H1 (cell line): ENCODE data around the gene TSHR. TPM values are rescaled to one million over a fixed set of nuclear protein-coding genes. Genes with fewer than 3 reads are reported as not detected.

ENCODE experiments used
- CTCF ChIA-PET: fragments of 300-600 bp; sonication (Branson Sonifier 250); formaldehyde crosslinking; loops from one replicate; lab custom pipeline; 2021; ENCODE audit not compliant: partially characterized antibody; lab: Charles Lee
- POLR2A ChIA-PET: fragments of 300-600 bp; sonication (Branson Sonifier 250); formaldehyde crosslinking; loops from one replicate; lab custom pipeline; 2021; ENCODE audit warnings: inconsistent platforms; ENCODE audit not compliant: partially characterized antibody; lab: Charles Lee
- DNase-seq, 2 experiments: peaks; one replicate each; pipeline versions ENCODE4 v3.0.0 to v3.0.0-alpha.2; 2010 to 2022; ENCODE audit warnings: low spot score in 2 of 2, low read depth in 1 of 2, mixed read lengths in 1 of 2
- FAIRE-seq: peaks from 2 replicates; lab custom pipeline; 2011; peaks lifted over from hg19 to GRCh38; lab: Jason Lieb, UNC
- H2AFZ ChIP-seq: 2 replicates; pipeline ENCODE4 v1.8.1; 2012; ENCODE audit warnings: low read length, inconsistent platforms
- H2AK5ac ChIP-seq: 2 replicates; pipeline ENCODE4 v1.6.1; 2013; ENCODE audit warnings: low read depth, low read length
- H2BK120ac ChIP-seq: replicated peaks from 2 replicates; pipeline ENCODE3; 2013; ENCODE audit warnings: low read depth, low read length, inconsistent platforms
- H2BK12ac ChIP-seq: 2 replicates; pipeline ENCODE4 v1.6.1; 2013; ENCODE audit warnings: low read depth, low read length
- H2BK15ac ChIP-seq: 2 replicates; pipeline ENCODE4 v1.6.1; 2013; ENCODE audit warnings: low read length
- H2BK20ac ChIP-seq: 2 replicates; pipeline ENCODE4 v1.6.1; 2013; ENCODE audit warnings: low read length
- H2BK5ac ChIP-seq: 2 replicates; pipeline ENCODE4 v1.6.1; 2013; ENCODE audit warnings: low read depth, low read length
- H3K14ac ChIP-seq: 2 replicates; pipeline ENCODE4 v1.6.1; 2013; ENCODE audit warnings: inconsistent platforms; ENCODE audit not compliant: insufficient read length
- H3K18ac ChIP-seq: 2 replicates; pipeline ENCODE4 v1.6.1; 2013; ENCODE audit warnings: low read length; ENCODE audit errors: extremely low read depth
- H3K23ac ChIP-seq: 2 replicates; pipeline ENCODE4 v1.6.1; 2013; ENCODE audit warnings: inconsistent platforms; ENCODE audit not compliant: insufficient read length
- H3K23me2 ChIP-seq: 2 replicates; pipeline ENCODE4 v1.6.1; 2013; ENCODE audit warnings: low read depth, low read length
- H3K27ac ChIP-seq: 2 replicates; pipeline ENCODE4 v1.6.1; 2011; ENCODE audit warnings: low read depth, low read length, inconsistent platforms
- H3K27me3 ChIP-seq, 4 experiments: replicated peaks in 1 of 4; 1 replicate in 1 of 4; 2 replicates in 3 of 4; pipeline versions ENCODE4 v1.6.1 to v1.8.1; 2011 to 2013; ENCODE audit warnings: low read length in 3 of 4, mild to moderate bottlenecking in 3 of 4, inconsistent platforms in 2 of 4, mixed read lengths in 2 of 4, moderate library complexity in 1 of 4; ENCODE audit not compliant: control insufficient read depth in 3 of 4, insufficient read depth in 3 of 4; ENCODE audit errors: extremely low read depth in 1 of 4
- H3K36me3 ChIP-seq, 4 experiments: 2 replicates each; pipeline versions ENCODE4 v1.6.1 to v1.8.1; 2011 to 2013; ENCODE audit warnings: mild to moderate bottlenecking in 4 of 4, low read length in 3 of 4, moderate library complexity in 2 of 4, control low read depth in 1 of 4, inconsistent platforms in 1 of 4; ENCODE audit not compliant: insufficient read depth in 4 of 4, control insufficient read depth in 2 of 4
- H3K4ac ChIP-seq: replicated peaks from 2 replicates; pipeline ENCODE3; 2013; ENCODE audit warnings: low read length, low read depth, mixed read lengths, inconsistent platforms; ENCODE audit not compliant: insufficient read length
- H3K4me1 ChIP-seq, 4 experiments: replicated peaks in 1 of 4; 1 replicate in 1 of 4; 2 replicates in 3 of 4; pipeline versions ENCODE4 v1.6.1 to v1.8.1; 2011 to 2013; ENCODE audit warnings: low read length in 3 of 4, inconsistent platforms in 2 of 4, mixed read lengths in 1 of 4; ENCODE audit not compliant: insufficient read depth in 4 of 4, control insufficient read depth in 3 of 4
- H3K4me2 ChIP-seq, 2 experiments: 2 replicates each; pipeline versions ENCODE4 v1.6.1 to v1.8.1; 2011 to 2013; ENCODE audit warnings: low read depth in 2 of 2, low read length in 2 of 2, control low read depth in 1 of 2, inconsistent platforms in 1 of 2, mild to moderate bottlenecking in 1 of 2; ENCODE audit not compliant: insufficient read depth in 1 of 2
- H3K4me3 ChIP-seq, 4 experiments: fragments of 200-600, 300-600 bp in 1 of 4; sonication (generic), shearing (Covaris generic), sonication (Bioruptor Twin) in 1 of 4; 2 replicates each; pipeline versions ENCODE4 v1.5.1 to v1.8.1; 2011 to 2016; ENCODE audit warnings: low read length in 4 of 4, low read depth in 3 of 4, control low read depth in 2 of 4, inconsistent platforms in 2 of 4, mild to moderate bottlenecking in 2 of 4, mixed read lengths in 1 of 4, moderate library complexity in 1 of 4; ENCODE audit not compliant: insufficient read depth in 2 of 4; ENCODE audit errors: extremely low read depth in 1 of 4
- H3K56ac ChIP-seq: replicated peaks from 2 replicates; pipeline ENCODE3; 2013; ENCODE audit warnings: low read depth, mild to moderate bottlenecking, mixed read lengths, low read length, inconsistent platforms; ENCODE audit not compliant: insufficient read length
- H3K79me1 ChIP-seq: 2 replicates; pipeline ENCODE4 v1.6.1; 2013; ENCODE audit warnings: low read depth, low read length, control low read depth
- H3K79me2 ChIP-seq, 2 experiments: 2 replicates each; pipeline versions ENCODE4 v1.6.1 to v1.8.1; 2012 to 2013; ENCODE audit warnings: low read length in 2 of 2, mild to moderate bottlenecking in 2 of 2, inconsistent platforms in 1 of 2; ENCODE audit not compliant: insufficient read depth in 2 of 2, control insufficient read depth in 1 of 2
- H3K9ac ChIP-seq, 4 experiments: replicated peaks in 1 of 4; 1 replicate in 1 of 4; 2 replicates in 3 of 4; pipeline versions ENCODE4 v1.6.1 to v1.8.1; 2011 to 2013; ENCODE audit warnings: low read depth in 3 of 4, low read length in 3 of 4, control low read depth in 2 of 4, mild to moderate bottlenecking in 2 of 4, moderate library complexity in 2 of 4, inconsistent platforms in 1 of 4; ENCODE audit errors: extremely low read depth in 1 of 4
- H3K9me3 ChIP-seq, 2 experiments: 2 replicates each; pipeline versions ENCODE4 v1.6.1 to v1.8.1; 2012 to 2013; ENCODE audit warnings: mild to moderate bottlenecking in 2 of 2, moderate library complexity in 2 of 2, control low read depth in 1 of 2, inconsistent platforms in 1 of 2, low read depth in 1 of 2, low read length in 1 of 2, mixed read lengths in 1 of 2; ENCODE audit not compliant: insufficient read depth in 2 of 2
- H4K20me1 ChIP-seq, 2 experiments: replicated peaks in 1 of 2; 2 replicates each; pipeline versions ENCODE3 to v1.8.1; 2011 to 2013; ENCODE audit warnings: inconsistent platforms in 2 of 2, low read length in 2 of 2, mild to moderate bottlenecking in 1 of 2; ENCODE audit not compliant: insufficient read depth in 2 of 2, control insufficient read depth in 1 of 2
- H4K5ac ChIP-seq: 2 replicates; pipeline ENCODE4 v1.6.1; 2013; ENCODE audit warnings: low read length, low read depth, mixed read lengths, inconsistent platforms; ENCODE audit not compliant: insufficient read length
- H4K8ac ChIP-seq: 2 replicates; pipeline ENCODE4 v1.8.0; 2013; ENCODE audit warnings: mild to moderate bottlenecking, moderate library complexity, low read length, inconsistent platforms; ENCODE audit not compliant: insufficient read depth; ENCODE audit errors: extremely low read depth
- H4K91ac ChIP-seq: replicated peaks from 2 replicates; pipeline ENCODE3; 2013; ENCODE audit warnings: low read length, mixed read lengths, inconsistent platforms; ENCODE audit not compliant: insufficient read length
- ASH2L ChIP-seq: fragments of 200-600, 300-600 bp; sonication (generic); IDR thresholded peaks from one replicate; pipeline ENCODE4 v1.7.1; 2017; ENCODE audit warnings: low read length
- BCL11A ChIP-seq, 2 experiments: IDR thresholded peaks; one replicate each; pipeline ENCODE4 v1.6.1; 2011; ENCODE audit warnings: low read depth in 2 of 2, low read length in 2 of 2, mild to moderate bottlenecking in 2 of 2
- EZH2 ChIP-seq: fragments of 200-600 bp; sonication (generic); IDR thresholded peaks from 2 replicates; pipeline ENCODE4 v1.7.1; 2012; ENCODE audit warnings: low read depth, mild to moderate bottlenecking, moderate library complexity, low read length, inconsistent platforms; ENCODE audit not compliant: severe bottlenecking
- GABPA ChIP-seq: IDR thresholded peaks from 2 replicates; pipeline ENCODE4 v1.6.1; 2011; ENCODE audit warnings: mild to moderate bottlenecking, low read length, moderate library complexity, borderline replicate concordance; ENCODE audit not compliant: insufficient read depth
- MAFK ChIP-seq: IDR thresholded peaks from 2 replicates; pipeline ENCODE4 v1.6.1; 2012; ENCODE audit warnings: low read depth, mild to moderate bottlenecking, improper control_type of control experiment, low read length
- NRF1 ChIP-seq: IDR thresholded peaks from 2 replicates; pipeline ENCODE4 v1.6.1; 2011; ENCODE audit warnings: mild to moderate bottlenecking, low read depth, low read length, improper control_type of control experiment
- POU5F1 ChIP-seq: IDR thresholded peaks from 2 replicates; pipeline ENCODE4 v1.6.1; 2011; ENCODE audit warnings: low read depth, mild to moderate bottlenecking, low read length, moderate library complexity
- RBBP5 ChIP-seq: IDR thresholded peaks from 2 replicates; pipeline ENCODE4 v1.7.1; 2012; ENCODE audit warnings: low read depth, mild to moderate bottlenecking, inconsistent platforms, low read length, moderate library complexity, borderline replicate concordance
- RNF2 ChIP-seq: fragments of 200-900, 300-1000 bp; sonication (generic); IDR thresholded peaks from 2 replicates; pipeline ENCODE4 v1.7.1; 2016; ENCODE audit warnings: borderline replicate concordance, low read depth, mild to moderate bottlenecking, antibody characterized with exemption, low read length; ENCODE audit not compliant: poor library complexity, severe bottlenecking; ENCODE audit errors: missing control alignments
- SIRT6 ChIP-seq: IDR thresholded peaks from one replicate; pipeline ENCODE4 v1.7.1; 2012; ENCODE audit warnings: low read length, inconsistent platforms
- SP1 ChIP-seq: IDR thresholded peaks from 2 replicates; pipeline ENCODE4 v1.6.1; 2011; ENCODE audit warnings: low read depth, low read length
- SRF ChIP-seq: IDR thresholded peaks from 2 replicates; pipeline ENCODE4 v1.6.1; 2011; ENCODE audit warnings: mild to moderate bottlenecking, low read depth, low read length, moderate library complexity
- TBP ChIP-seq: IDR thresholded peaks from 2 replicates; pipeline ENCODE4 v1.6.1; 2011; ENCODE audit warnings: low read depth, low read length, improper control_type of control experiment
- TCF12 ChIP-seq: IDR thresholded peaks from 2 replicates; pipeline ENCODE4 v1.6.1; 2011; ENCODE audit warnings: low read depth, mild to moderate bottlenecking, low read length
- TEAD4 ChIP-seq: IDR thresholded peaks from 2 replicates; pipeline ENCODE4 v1.6.1; 2012; ENCODE audit warnings: low read depth, low read length, inconsistent platforms, mixed read lengths
- YY1 ChIP-seq: IDR thresholded peaks from 2 replicates; pipeline ENCODE4 v1.6.1; 2011; ENCODE audit warnings: low read depth, mild to moderate bottlenecking, low read length
- WGBS, 2 experiments: shearing (Covaris generic) in 1 of 2; methylation state at CpG; one replicate each; pipeline versions ENCODE4 v1.1.6 to v1.1.7; 2013 to 2015; ENCODE audit warnings: low lambda C conversion rate in 2 of 2, mixed read lengths in 2 of 2, inconsistent platforms in 1 of 2, low coverage in 1 of 2, missing lambda C conversion rate in 1 of 2; ENCODE audit not compliant: insufficient replicate concordance in 2 of 2, insufficient coverage in 1 of 2, insufficient read length in 1 of 2; ENCODE audit errors: extremely low coverage in 1 of 2, missing lambda C conversion rate in 1 of 2; 5-methylcytosine and 5-hydroxymethylcytosine counted together
- polyA plus RNA-seq, 7 experiments: library from polyadenylated mRNA; depleted of rRNA in 3 of 7; stranded (reverse) in 5 of 7; unstranded in 2 of 7; fragments of >200 nt in 5 of 7; fragments of 200-250 nt in 2 of 7; gene quantifications; 1 replicate in 5 of 7; 2 replicates in 1 of 7; 4 replicates in 1 of 7; pipeline versions ENCODE4 v1.2.1 to v1.2.3, GENCODE V29; 2011 to 2013; ENCODE audit warnings: missing spikeins in 2 of 7, mixed read lengths in 2 of 7
- total RNA-seq: library from RNA; stranded (reverse); fragmentation: NEBNext Ultra II Directional; extraction: Animal tissue kit (Norgen Biotek cat#: 25700); gene quantifications from 2 replicates; pipeline ENCODE4 v1.2.1, GENCODE V29; 2021

The TSHR gene
- total and polyA plus RNA-seq, 2 of the 8 experiments (the other 6 are each of a cell fraction or from before 2014, with no cell fraction given) = 0.27 TPM; not detected in 1

DNA sequence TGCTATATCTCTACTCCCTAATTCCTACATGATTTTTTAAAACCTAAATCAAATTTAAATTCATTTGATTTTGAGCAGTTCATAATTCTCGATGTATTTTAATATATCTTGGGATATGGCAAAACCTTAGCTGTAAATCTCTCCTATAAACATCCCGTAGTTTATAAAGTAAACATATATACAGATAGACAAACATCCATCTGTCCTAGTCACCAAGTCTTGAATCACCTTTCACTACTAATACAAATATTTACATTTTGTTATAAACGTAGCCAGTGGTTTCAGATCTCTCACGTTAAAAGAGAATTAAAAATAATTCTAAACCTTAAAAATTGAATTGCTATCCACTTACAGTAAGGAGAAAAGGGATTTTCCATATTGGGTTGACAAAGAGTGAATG, 107.0 kb downstream of the TSHR start:
- no peak overlapping the region for H2BK20ac ChIP-seq
- H3K4ac ChIP-seq = no peak overlapping the region
- H3K4me1 ChIP-seq = no peaks in the 10 kb centered on the region
- H2BK12ac ChIP-seq = no peak overlapping the region
- H4K8ac ChIP-seq = no peak overlapping the region
- H3K4me3 ChIP-seq = no peak overlapping the region
- H2BK5ac ChIP-seq = no peak overlapping the region
- no peak overlapping the region for H2AK5ac ChIP-seq
- FAIRE-seq = no peak
- no peaks in the 10 kb centered on the region for H4K20me1 ChIP-seq
- CTCF ChIA-PET = interaction anchor here (0.8 to 1.9 kb wide), 4 partner anchors 17 to 107 kb away, joined by 3 to 10 read pairs (median 4); partner anchors contain the start of gene TSHR
- no peaks in the 10 kb centered on the region; the same call in 1 of the 2 replicates for H3K23me2 ChIP-seq
- no peak overlapping the region for H3K18ac ChIP-seq
- no peak overlapping the region for H4K91ac ChIP-seq
- H3K79me2 ChIP-seq = no peaks in the 10 kb centered on the region
- H2BK120ac ChIP-seq = no peak overlapping the region
- no peaks in the 10 kb centered on the region for H3K27me3 ChIP-seq
- POLR2A ChIA-PET = no interaction called here
- 76% methylated on average over 4 of the region's 4 CpGs; no CpG with 5 or more reads in 1 of the 2 experiments for WGBS, 2 experiments
- DNase-seq = no peak
- no peaks in the 10 kb centered on the region for H3K36me3 ChIP-seq
- H2AFZ ChIP-seq = no peak overlapping the region
- no peak overlapping the region for H3K27ac ChIP-seq
- H3K56ac ChIP-seq = no peak overlapping the region
- no peak overlapping the region for H2BK15ac ChIP-seq
- H3K14ac ChIP-seq = no peak overlapping the region
- H3K23ac ChIP-seq = no peak overlapping the region
- no peaks in the 10 kb centered on the region for H3K9me3 ChIP-seq
- no peak overlapping the region for H4K5ac ChIP-seq
- no peak overlapping the region for H3K9ac ChIP-seq
- H3K4me2 ChIP-seq = no peak overlapping the region
- H3K79me1 ChIP-seq = no peaks in the 10 kb centered on the region
- TF ChIP-seq RNF2 (no peak), GABPA (no peak), NRF1 (no peak), ASH2L (no peak), TEAD4 (no peak), POU5F1 (no peak), YY1 (no peak), SRF (no peak), MAFK (no peak), RBBP5 (no peak), SIRT6 (no peak), TBP (no peak), TCF12 (no peak), BCL11A (IDR thresholded peaks at IDR 0.05; ENCODE audit: low read depth in 2 of 2, low read length in 2 of 2) (no peak), EZH2 (no peak), SP1 (no peak)
